Effector CD8-positive, alpha-beta T cell (primary cell): ENCODE results near the gene ATP9A.
A peak's percentile ranks its signal among the peaks of the same experiment; 100 is the strongest.

Experiments
- DNase-seq: peaks from one replicate; lab custom pipeline; 2025; lab: John Stamatoyannopoulos, UW

ATP9A gene

DNA sequence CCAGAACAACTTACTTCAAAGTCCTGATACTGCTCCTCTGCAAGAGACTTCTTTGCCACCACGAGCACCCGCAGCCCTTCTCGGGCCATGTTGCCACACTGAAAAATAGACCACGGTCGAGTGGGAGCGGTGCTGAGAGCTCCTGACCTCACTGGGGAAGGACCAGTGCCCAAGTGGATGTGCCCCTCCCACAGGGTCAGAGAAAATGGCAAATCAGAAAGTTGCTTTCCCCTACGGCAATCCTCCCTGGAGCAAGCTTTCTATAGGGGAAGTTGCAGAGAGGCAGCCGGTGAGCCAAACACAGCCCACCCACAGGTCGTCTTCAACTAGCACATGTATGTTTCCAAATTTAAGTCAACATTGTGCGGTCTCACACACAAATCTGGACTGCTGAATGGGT, 140.6 kb downstream of the ATP9A start:
- DNase-seq, result no peak

DNA sequence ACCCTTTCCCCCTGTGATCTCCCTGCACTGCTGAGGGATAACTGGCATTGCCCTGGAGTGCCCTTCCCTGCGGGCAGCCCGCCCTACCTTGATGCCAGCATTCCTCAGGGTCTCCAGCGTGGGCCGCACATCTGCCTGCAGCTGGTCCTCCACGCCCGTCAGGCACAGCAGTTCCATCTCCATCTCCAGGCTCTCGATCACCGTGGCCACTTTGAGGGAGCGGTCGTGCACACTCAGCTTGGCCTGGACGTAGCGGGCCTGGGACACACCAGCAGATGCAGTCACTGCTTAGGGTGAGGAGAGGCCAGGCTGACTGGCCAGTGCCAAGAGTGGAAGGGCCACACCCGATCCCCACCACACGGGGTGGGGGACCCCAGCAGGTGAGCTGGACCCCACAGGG, 143.1 kb downstream of the ATP9A start:
- no peak for DNase-seq

DNA sequence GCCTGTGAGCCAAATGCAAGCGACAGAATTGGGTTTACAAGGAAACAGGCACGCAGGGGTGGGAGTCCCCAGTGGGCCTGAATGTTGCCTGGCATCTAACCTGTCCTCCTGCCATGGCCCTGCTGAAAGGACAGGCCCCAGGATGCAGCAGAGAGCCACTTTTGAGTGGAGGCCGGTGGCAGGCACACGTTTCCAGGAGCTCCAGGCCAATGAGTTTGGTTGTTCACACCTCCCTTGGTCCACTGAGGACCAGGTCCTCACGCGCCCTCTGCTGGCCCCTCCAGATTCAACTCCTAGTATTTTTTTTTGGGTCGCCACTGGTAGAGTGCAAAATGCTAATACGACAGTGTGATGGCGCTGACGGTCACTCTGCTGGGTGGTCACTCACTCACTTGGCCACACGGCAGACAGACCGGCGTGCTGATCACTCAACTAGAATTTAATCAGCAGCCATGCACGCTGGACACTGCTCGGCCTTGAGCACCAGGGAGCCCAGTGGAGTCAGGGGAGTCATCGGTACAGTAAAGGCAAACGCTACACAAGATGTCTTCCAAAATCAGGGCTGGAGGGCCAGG, 143.9 kb downstream of the ATP9A start:
- peak; percentile 16 for DNase-seq

DNA sequence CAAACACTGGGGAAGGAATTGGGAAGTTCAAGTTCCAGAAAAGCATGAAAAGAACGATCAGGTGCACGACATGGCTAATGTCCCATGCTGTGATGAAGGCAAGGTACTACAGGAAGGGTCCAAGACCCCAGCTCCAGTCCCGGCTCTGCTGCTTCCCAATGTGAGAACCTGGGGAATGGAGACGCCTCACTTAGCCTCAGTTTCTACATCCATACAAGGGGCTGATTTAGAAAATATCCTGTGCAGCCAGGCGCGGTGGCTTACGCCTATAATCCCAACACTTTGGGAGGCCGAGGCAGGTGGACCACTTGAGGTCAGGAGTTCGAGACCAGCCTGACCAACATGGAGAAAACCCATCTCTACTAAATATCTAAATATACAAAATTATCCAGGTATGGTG, 144.9 kb downstream of the ATP9A start:
- no peak for DNase-seq

DNA sequence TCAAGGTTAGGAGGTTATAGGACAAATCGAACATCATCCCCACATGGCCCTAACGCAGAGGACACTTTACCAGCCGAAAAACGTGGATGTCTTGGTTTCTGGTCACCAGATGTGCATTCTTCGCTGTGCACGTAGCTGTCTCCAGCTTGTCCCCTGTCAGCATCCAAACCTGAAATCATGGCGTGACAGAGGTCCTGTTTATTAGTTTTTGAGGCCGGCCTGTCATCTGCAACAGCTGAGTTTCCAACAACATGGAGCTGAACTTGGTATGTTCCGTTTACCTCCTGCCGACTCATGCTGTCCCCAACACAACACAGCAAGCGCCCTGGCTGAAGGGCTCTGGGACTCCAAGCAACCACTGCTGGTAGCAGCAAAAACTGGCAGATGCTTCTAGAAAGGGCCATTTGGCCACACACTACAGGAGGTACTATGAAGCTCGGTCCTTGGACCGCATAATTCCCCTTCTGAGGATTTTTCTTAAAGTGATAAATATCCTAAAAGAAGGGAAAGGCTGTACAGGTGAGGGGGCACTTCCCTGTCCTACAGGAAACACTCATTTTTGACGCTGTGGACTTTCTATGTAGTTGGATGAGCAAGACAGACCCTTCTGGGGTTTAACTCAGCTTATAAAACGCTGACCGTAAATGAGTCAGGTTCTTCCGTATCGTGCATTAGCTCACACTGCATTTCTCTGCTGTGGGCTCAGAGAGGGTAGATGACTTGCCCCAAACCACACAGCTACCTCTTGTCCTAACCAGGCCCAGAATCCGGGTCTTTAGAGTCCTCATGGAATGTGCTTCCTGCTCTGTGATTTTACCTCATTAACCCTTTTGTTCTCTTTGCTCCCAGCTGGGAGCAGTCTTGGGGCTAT, 146.0 kb downstream of the ATP9A start:
- DNase-seq, result no peak

DNA sequence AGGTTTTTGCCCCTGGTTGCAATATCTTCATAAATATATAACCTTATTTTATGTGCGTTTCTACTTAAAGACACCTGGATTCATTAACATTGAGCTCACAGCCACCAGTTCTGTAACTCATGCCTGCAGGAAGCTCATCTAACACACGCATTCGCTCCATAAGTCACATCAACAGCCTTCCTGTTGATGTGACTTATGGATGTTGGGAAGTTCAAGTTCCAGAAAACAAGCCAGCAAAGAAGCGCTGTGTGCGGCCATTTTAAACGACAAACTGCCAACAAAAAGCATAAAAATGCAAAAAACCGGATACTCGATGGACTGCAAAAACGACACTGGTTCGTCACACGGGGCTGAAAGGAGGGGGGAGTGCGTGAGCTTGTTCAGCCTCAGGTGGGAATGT, 147.8 kb downstream of the ATP9A start:
- DNase-seq, result no peak

DNA sequence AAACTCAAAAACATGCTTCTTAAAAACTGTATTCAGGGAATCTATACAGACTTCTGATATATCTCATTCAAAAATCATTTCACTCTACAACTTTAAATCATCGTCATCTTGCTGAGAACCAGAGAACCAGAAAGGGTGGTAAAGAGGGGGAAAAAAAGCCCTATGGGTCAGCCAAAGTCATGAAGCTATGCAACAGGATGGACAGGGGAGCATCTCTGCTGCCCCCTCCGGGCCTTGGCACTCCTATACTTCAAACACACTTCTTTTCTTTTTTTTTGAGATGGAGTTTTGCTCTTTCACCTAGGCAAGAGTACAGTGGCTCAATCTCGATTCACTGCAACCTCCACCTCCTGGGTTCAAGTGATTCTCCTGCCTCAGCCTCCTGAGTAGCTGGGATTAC, 152.1 kb downstream of the ATP9A start:
- DNase-seq, result no peak

DNA sequence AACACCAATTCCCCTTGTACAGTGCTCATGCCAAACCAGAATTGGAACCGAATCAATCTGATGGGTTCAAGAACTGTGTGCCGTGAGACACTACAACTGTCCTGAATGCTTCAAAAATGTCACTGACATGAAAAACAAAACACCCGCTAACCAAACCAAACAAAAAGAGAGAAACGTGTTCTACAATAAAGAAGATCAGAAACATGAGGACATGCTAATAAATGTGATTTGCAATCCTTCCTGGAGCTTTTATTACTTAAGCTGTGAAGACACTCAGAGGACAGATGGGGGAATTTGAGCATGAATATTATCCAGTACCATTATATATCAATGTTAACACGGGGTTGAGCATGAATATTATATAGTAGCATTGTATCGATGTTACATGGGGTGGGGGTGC, 153.5 kb downstream of the ATP9A start:
- DNase-seq, result no peak

DNA sequence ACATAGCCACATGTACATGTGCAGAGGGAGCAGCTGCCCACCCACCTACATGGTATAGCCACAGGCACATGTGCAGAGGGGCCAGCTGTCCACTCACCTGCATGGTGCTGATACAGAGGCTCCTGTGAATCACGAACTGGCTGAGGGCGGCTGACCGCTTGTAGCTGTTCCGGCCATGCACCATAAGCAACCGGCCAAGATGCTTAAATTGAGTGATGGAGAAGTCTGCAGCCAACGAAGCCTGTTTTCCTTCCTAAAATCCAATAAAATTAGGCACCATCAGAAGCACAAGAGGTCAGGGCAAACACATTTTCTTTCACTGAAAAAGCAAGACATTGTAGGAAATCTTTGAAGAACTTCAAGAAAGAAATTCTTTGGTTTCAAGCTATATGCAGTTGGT, 154.6 kb downstream of the ATP9A start:
- DNase-seq, result no peak

DNA sequence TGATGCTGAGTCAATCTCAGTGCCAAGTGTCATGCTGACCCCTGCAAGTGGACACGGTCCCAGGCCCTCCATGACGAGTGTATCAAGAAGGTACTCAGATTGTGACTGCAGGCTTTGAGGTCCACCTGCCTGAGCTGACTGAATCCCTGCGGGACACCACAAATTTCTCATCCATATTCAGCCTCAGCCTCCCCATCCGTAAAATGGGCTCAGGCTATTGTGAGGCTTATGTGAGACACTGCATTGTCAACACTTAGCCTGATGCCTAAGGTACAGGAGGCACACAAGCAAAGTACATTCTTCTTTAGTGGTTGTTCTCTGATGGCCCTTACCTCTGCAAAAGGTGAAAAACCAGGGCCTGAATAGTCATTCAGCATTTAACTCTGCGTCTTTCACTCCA, 155.3 kb downstream of the ATP9A start:
- no peak for DNase-seq

DNA sequence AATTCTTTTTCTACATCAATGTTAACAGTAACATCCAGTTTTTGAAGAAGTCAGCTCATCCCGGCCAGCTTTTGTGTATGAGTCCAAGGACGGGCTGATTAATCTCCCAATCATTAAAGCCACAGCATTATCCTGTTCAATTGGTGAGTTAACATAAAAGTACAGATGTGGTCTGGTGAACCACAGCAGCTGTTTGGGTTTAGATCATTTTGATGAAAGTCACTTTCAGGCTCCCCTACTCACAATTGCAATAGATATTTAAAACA, 156.6 kb downstream of the ATP9A start:
- no peak for DNase-seq

DNA sequence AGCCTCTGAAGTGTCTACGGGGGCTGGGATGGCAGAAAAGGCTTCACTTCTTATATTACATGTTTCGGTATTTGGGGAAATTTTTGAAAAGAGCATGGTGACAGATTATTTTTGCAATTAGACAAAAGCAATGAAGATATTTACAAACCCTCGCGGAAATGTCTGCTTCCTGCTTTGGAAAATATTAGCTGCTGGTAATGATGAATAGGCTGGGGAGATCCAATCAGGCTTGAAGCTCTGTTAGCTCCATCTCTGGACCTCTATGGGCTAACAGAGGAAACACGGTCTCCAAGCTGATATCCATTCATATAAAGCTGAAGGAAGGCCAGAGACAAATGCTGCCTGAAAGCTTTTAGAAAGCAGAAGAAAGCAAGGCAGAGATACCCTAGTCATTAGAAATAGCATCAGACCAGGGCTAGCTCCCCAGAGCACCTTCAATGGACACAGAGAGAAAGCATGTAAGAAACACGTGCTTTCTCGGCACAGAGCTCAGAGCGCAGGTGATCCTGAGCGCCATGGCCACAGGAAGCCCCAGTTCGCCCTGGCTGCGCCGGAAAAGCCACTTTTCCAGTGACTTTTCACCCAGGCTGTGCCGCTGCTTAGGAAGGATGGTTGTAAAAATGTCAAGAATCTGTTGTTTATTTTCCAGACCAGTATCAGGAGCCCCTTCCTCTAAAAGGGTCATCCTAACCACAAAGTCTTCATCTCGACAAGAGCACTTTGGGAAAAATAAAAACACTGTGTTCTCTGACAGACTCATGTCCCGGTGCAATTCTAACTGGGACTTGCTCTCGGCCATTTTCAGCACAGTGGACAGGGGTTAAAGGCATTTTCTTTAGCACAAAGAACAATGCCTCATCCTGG, 157.2 kb downstream of the ATP9A start:
- no peak for DNase-seq

DNA sequence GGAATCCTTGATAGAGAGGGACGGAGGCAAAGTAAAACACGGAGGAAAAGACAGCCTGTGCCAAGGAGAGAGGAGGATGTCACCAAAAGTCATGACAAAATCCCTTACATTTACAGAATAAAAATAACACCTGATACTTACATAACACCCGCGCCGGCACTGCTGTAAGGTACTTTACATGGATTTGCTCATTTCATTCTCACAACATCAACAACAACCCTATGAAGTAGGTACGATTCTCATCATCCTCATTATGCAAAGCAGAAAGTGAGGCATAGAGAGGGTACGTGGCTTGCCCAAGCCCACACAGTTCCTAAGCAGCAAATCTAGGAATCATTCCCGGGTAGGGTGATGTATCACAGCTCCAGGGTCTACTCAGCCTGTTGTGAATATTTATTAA, 158.1 kb downstream of the ATP9A start:
- no peak for DNase-seq

DNA sequence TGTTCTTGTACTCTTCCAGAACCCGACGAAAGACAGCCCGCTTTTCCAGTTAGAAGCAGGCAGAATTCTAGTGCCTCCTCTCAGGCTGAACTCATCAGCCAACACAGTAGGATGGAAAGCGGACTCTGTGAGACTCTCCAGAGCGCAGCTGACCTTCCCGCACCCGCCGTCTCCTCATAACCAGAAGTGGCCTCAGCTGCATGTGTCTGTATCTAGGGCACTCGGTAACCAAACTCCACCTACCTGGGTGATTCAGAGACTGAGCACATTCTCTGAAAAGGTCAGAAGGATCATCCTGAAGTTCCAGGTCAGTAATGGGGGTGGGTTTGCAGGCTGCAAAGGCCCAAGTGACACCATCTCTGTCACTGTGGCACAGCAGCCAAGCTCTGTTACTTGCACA, 158.9 kb downstream of the ATP9A start:
- DNase-seq, result no peak

DNA sequence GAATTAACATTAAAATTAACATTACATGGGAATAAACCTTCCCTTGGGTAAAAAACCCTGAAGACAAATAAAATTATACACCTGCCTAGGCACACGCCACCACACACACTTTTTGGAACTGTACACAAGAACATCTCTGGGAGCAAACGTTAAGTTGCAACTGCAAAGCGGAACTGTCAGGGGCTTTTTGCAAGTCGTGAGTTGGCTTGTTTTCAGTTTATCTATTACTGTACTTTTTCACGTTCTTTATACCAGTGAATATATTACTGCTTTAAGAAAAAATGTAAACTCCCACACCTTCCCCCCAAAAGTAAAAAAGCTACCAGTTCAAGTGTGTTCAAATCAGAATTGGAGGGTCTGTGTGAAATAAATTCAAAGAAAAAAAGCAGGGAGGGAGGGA, 160.1 kb downstream of the ATP9A start:
- no peak for DNase-seq

DNA sequence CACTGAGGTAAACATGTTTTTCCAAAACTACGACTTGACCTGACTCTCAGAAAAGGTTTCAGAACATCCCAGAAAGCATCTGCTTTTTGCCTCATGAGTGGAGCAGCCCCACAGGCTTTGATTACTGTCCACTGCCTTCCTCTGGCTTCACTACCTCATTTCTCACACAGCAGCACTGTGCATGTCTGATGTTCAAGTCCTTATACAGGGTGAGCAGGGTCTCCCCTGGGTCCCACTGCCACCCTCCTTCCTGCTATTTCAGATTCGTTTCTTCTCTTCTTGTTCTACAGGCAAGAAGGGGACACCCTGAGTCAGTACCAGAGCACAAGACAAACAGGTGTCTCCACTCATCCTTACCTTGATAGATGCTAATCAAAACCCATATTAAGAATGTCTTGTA, 161.0 kb downstream of the ATP9A start:
- DNase-seq, result no peak

DNA sequence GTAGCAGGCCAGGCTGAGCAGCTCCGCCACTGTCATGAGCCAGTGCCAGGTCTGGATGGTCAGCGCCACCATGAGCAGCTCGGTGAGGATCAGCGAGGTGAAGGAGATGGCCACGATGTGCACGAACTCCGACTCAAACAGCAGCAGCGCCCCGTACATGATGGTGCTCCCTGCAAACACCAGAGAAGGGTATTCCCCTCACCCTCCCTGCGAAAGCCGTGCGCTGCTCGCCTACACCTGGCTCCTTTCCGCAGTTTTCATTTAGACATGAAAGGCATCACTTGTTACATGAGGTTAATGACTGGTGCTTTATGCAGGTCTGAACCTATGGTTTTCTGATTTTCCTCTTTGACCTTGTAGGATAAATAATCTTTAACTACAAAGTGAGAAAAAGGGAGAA, 163.3 kb downstream of the ATP9A start:
- DNase-seq, result no peak

DNA sequence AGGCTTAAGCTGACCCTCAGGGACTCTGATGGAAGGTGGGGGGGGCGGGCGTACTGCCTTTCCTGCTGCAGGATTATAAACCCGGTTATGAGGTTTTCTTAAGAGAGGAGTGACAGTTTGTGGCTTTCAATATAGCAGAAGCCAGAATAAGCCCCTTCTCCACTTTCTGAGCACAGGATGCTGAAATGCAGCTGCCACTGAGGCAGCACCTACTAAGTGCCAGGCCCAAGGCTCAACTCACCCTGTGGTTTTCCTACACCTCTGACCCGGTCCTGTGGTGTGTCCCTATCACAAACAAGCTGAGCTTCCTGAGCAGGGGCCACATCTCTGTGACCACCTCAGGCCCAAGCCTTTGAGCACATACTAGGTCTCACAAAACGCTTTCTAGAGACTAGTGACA, 166.1 kb downstream of the ATP9A start:
- no peak for DNase-seq

DNA sequence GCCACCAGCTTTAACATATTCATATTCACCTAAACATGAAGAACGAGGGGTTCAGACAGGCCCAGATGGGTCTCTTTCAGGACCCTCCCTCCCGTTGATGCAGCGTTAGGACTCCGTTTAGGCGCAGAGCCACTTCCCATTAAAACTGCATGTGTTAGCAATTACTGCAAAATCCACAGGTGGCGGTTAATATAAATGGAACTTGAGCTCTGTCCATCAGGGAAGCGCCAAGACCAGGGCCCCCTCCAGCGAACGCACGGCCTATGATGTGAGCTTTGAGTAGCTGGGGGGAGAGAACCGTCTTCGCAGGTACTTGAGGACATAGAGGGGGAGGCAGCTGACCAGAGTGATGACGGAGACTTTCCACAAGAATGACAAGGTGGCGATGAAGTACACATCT, 167.2 kb downstream of the ATP9A start:
- no peak for DNase-seq

DNA sequence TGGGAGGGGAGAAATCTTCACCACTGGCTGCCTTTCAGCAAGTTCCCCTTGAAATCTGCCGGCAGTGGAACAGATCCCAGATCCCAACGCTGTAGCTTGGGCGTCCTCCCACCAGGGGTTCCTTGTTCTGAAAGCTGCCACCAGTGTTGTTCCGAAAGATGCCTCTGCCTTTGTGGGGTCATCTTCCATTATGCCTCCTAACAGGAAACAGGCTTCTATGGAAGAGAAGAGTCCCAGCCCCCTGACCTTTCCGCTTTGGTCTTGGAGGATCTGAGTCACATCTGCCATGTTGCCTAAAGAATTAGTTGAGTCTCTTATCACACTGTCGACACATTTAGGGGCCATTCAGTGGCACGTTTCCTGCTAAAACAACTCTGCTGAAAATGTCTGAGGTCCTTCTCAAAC, 168.2 kb downstream of the ATP9A start:
- DNase-seq, result no peak

DNA sequence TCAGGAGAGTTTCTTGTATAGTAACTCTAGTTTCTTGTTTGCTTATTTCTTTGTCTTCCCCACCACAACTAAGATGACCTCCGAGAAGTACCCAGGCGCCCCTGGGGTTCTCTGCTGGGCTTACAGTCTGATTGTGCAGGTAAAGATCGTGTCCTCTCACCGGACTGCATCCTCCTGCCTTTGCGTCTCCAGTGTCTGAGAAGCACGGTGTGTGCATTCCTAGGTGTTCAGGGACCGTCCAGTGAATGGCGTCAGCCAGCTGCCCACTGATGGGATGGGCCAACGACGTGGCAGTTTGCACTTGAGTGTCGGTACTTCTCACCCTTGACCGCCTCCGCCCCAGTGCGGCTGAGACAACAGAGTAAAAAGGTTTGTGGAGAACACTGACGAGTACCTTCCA, 169.6 kb downstream of the ATP9A start:
- no peak for DNase-seq

DNA sequence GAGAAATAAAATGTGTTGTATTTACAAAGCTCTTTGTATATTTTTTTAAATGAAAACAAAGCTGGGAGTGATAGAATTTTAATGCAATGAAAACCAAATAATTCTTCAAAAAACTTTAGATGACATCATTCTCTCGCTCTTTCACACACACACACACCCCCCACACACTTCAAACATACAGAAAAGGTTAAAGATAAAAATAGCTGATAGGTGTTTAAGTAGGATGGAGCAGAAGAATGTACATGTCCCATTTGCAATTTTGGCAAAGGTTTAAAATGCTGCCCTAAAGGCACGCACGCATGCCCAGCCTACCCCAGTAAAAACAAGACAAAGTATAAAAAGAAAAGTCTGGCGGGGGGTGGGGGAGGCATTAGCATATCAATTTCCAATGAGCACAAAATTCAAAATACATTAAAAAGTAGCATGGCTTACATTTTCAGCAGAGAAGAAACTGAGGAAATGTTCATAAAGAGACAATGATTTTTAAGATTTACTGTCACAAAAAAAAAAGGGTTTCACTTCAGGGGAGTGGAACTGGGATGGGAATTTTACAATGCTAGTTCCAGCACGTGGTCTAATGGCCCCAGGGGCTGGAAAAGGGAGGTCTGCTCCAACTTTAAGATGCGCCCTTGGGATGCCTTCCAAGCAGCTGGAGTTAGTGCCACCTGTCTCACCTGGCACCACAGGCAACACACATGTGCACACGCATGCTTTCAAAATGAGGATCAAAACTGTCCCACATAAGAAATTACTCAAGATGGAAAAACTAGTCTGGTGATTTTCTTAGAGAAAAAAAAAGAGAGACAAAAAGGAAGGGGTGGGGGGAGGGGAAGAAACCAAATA, 170.6 kb downstream of the ATP9A start:
- DNase-seq, result no peak
